GM21528 (cell line): ENCODE data around the gene BCL3.
"Not testable (repeated sequence)": the region's sequence is repeated elsewhere in the genome, so short reads cannot be mapped to it uniquely, and the experiment has no call there.

Experiments used
- ATAC-seq: cut with Tn5 transposase; IDR thresholded peaks from one replicate; pipeline ENCODE4 v1.9.1; 2021; ENCODE audit warnings: mild to moderate bottlenecking, moderate library complexity; ENCODE audit not compliant: unreplicated experiment, low FRiP score

The BCL3 gene, protein sequence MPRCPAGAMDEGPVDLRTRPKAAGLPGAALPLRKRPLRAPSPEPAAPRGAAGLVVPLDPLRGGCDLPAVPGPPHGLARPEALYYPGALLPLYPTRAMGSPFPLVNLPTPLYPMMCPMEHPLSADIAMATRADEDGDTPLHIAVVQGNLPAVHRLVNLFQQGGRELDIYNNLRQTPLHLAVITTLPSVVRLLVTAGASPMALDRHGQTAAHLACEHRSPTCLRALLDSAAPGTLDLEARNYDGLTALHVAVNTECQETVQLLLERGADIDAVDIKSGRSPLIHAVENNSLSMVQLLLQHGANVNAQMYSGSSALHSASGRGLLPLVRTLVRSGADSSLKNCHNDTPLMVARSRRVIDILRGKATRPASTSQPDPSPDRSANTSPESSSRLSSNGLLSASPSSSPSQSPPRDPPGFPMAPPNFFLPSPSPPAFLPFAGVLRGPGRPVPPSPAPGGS

DNA sequence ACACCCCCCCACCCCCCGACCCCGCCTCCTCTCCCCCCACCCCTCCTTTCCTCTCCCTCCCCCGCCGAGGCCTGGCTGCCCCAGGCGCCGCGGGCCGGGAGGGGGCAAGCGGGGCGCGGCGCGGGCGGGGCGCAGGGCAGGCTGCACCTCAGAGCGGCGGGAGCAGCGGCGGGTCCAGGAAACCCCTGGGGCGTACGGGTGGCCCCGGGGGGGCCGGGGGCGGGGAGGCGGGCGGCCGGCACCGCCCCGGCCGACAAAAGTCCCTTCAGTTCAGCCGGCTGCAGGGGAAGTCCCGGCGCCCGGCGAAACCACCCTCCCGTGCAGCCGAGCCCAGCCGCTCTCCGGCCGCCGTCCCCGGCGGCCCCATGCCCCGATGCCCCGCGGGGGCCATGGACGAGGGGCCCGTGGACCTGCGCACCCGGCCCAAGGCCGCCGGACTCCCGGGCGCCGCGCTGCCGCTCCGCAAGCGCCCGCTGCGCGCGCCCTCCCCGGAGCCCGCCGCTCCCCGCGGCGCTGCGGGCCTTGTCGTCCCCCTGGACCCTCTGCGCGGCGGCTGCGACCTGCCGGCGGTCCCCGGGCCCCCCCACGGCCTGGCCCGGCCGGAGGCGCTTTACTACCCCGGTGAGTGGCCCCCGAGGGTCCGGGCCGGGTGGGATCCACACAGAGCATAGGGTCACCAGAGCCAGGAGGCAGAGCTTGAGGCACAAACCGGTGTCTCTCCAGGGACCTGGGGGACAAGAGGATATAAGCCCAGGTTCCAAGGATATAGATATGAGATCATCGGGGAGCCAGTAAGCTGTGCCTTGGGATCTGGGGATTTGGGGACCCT is at the start of gene BCL3:
Gene BCL3, plus strand, starts transcription at position 283 of the 829 bp plus-strand sequence. Its CDS starts 83 bp downstream, at position 366.
- ATAC-seq = peak; percentile 20

DNA sequence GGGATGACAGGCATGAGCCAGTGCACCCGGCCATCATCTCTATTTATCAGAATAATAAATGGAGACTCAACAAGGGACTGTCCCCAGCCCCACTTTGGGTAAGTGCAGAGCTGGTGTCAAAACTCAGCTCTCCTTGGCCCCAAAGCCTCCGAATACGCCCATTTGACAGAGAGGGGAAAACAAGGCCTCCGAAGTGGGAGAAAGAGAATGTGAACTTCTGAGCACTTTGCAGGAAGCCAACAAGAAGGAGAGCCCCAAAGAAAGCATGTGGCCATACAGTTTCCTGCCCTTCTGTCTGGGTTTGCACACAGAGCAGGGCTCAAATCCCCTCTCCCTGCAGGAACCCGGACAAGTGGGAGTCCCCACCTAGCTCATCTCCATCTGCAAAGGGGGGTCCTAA is 48.0 kb upstream of the BCL3 start:
- ATAC-seq = no peak

DNA sequence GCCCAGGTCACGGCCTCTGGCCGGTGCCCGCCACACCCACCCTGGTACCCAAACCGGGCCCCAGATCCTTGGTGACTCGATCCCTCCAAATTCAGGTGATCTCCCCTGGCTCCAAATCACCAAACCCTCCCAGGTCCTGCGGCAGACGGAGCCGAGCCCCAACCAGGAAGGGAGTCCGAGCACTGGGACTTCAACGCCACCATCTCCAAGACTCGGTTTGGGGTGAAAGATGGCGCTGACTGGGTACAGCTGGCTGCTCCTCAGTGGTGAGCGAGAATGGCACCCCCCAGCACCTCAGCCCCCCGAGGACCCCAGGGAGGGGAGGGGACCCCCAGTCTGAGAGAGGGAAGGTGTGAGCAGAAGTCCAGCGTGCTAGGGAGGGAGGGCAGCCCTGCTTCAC is 47.3 kb upstream of the BCL3 start:
- no peak for ATAC-seq

DNA sequence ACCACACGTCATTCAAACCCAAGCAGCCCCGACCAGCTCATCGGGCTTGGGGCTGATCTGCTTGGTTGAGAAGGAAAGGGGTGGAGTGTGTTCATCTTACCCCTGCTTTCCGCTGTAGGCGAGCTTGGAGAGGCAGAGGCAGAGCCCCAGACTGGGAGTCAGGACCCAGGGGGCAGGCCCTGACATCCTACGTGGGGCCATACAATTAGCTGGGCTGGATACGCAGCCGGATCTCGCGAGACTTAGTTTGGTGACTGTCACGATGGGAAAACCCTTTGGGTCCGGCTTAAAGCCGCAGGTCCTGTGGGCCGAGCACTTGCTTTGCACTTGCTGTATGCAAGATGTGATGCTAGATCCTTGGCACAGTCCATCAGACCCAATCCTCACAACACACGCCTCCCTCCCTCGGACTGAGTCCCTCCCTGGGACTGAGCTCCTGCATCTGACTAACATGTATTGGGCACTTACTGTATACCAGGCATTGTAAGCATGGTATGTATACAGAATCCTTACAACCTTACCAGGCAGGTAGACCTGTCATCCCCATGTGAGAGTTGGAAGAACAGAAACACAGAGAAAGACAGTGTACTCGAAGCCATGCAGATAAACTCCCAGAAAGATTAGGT is 45.8 kb upstream of the BCL3 start:
- no peak for ATAC-seq

DNA sequence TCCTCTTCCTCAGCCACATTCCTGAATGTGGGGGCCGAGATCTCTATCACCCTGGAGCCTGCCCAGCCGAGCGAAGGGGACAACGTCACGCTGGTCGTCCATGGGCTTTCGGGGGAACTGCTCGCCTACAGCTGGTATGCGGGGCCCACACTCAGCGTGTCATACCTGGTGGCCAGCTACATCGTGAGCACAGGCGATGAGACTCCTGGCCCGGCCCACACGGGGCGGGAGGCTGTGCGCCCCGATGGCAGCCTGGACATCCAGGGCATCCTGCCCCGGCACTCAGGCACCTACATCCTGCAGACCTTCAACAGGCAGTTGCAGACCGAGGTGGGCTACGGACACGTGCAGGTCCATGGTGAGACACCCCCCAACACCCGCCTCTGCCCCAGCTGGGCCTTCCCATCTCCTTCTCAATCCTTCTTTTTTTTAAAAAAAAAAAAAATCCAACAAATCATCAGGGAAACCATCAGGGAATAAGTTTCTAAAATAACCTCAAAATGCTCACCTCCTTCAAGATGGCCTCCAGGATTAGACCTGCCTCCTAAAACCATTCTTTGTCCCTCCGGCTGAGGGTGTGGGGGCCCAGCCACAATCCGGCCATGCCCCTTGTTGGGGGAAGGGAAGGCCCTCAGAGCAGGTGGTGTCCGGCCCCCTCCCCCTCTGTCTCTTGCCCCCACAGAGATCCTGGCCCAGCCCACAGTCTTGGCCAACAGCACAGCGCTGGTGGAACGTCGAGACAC is 45.0 kb upstream of the BCL3 start:
- ATAC-seq = no peak

DNA sequence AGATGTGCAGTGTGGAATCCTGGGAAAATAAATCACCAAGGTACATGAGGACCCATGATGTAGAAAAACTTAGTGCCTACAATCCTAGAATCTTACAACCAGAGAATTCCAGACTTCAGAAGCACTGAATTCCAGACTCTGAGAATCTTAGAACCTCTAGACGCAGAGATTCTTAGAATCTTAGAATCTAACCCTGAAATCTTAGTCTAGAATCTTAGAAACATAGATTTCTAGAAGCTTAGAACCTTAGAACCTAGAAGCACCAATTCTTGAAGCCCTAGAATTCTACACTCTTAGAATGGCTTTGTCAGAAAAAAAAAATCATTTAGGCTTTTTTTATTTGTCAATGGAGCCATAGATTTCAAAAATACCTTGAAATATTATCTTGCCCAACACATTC is 43.5 kb upstream of the BCL3 start:
- ATAC-seq = no peak

DNA sequence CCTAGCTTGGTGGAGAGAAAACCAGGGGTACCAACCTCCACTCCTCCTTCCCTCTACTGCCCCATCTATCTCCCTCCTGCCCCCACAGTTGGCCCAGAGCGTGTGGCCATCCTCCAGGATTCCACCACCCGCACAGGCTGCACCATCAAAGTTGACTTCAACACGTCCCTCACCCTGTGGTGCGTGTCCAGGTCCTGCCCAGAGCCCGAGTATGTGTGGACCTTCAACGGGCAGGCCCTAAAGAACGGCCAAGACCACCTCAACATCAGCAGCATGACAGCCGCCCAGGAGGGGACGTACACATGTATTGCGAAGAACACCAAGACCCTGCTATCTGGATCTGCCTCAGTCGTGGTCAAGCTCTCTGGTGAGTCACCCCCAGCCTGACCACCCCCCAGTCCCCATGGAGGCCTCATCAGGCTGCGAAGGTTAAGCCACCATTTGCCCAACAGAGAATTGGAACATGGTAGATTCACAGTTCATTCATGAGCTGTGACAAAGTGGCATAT is 43.0 kb upstream of the BCL3 start:
- ATAC-seq = no peak

DNA sequence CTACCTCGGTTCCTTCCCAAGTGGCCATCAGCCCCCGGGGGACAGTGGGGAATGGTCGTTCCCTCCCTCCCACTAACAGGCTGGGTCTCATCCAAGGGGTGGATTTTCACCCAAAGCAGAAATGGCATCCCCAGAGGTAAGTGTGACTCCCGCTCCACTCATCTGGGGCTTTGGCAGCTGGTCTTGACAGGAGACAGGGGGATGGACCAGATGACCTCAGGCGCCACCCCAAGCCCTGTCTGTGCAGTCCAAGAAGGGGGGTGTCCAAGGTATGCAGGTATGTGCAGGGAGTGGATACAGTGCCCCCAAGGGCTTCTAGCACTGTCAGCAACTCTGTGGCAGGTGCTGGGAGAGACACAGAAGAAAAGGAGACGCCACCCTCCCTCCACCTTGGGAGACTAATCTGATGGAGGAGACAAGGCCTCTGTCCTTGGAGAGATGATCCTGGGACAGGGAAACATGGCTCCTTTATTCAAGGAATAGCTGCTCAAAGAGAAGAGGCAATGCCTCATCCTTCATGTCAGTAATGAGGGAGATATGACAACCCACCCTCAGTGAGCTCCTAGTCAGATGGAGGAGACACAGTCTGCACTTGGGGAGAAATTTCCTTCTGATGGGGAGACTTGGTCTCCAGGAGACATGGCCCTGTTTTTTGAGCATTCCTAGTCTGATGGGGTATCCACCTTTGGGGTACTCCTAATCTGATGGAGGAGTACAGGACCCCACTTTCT is 41.8 kb upstream of the BCL3 start:
- no peak for ATAC-seq

DNA sequence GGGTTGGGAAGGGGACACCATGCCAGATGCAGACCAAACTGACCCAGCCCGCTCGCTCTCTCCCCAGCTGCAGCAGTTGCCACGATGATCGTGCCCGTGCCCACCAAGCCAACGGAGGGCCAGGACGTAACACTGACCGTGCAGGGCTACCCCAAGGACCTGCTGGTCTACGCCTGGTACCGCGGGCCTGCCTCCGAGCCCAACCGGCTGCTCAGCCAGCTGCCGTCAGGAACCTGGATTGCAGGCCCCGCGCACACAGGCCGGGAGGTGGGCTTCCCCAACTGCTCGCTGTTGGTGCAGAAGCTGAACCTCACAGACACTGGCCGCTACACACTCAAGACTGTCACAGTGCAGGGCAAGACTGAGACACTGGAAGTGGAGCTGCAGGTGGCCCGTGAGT is 40.7 kb upstream of the BCL3 start:
- no peak for ATAC-seq

DNA sequence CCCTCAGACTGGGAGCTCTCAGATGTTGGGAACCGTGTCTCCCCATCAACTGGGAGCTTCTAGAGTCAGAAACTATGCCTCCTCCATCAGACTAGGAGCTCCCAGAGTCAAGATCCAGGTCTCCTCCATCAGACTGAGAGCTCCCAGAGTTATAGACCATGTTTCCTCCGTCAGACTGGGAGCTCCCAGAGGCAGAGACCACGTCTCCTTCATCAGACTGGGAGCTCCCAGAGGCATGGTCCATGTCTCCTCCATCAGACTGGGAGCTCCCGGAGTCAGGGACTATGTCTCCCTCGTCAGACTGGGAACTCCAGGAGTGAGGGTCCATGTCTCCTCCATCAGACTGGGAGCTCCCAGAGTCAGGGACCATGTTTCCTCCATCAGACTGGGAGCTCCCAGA is 39.6 kb upstream of the BCL3 start:
- no peak for ATAC-seq

DNA sequence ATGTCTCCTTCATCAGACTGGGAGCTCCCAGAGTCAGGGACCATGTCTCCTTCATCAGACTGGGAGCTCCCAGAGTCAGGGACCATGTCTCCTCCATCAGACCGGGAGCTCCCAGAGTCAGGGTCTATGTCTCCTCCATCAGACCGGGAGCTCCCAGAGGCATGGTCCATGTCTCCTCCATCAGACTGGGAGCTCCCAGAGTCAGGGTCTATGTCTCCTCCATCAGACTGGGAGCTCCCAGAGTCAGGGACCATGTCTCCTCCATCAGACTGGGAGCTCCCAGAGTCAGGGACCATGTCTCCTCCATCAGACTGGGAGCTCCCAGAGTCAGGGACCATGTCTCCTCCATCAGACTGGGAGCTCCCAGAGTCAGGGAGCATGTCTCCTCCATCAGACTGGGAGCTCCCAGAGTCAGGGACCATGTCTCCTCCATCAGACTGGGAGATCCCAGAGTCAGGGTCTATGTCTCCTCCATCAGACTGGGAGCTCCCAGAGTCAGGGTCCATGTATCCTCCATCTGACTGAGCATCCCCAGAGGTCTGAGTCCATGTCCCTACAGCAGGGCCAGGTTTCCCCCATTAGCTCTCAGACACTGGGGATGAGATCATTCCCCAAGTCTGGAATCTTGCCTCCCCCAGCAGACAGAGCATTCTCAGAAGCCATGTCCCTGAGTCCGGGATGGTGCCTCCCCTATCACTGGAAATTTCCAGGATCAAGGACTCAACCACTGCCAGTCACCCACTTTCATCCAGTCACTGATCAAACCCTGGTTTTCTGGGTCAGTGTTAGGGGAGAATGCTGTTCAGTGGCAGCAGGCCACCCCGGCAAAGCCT is 38.9 kb upstream of the BCL3 start:
- ATAC-seq = not testable (repeated sequence)

DNA sequence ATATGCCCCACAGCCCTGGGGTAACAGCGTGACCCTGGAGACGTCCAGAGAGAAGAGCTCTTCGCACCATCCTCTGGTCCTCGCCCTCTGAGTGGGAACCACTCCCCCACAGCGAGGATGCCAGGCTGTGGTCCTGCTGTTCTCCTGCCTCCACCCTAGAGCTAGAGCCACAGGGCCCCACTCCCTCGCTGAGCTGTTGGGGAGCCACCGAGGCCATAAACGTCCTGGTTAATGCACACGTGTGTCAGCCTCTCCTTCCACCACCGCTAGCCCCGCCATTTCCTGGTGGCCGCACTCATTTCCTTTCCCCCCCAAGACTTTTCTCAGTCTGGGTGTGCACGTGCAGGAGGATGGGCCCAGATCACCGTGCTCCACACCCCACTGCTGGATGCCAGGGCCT is 38.0 kb upstream of the BCL3 start:
- no peak for ATAC-seq

DNA sequence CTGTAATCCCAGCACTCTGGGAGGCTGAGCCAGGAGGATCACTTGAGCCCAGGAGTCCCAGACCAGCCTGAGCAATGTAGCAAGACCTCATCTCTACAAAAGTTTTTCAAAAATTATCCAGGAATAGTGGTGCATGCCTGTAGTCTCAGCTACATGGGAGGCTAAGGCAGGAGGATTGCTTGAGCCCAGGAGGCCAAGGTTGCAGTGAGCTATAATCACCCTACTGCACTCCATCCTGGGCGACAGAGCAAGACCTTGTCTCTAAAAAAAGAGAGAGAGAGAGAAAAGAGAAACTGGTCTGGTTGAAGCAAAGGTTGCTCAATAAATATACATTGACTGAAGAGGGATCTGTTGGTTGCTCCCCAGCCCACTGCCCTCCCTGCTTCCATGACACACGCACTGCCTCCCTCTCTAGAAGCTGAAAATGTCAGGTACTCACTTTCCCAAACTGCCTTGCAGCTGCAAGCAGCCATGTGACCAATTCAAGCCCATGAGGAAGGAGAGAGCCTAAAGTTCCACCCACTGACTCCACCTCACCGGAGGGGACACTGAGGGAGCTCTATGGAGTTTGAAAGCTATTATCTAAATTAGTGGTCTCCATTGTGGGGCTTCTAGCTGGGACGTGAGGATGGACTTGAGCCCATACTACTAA is 35.5 kb upstream of the BCL3 start:
- ATAC-seq = no peak

DNA sequence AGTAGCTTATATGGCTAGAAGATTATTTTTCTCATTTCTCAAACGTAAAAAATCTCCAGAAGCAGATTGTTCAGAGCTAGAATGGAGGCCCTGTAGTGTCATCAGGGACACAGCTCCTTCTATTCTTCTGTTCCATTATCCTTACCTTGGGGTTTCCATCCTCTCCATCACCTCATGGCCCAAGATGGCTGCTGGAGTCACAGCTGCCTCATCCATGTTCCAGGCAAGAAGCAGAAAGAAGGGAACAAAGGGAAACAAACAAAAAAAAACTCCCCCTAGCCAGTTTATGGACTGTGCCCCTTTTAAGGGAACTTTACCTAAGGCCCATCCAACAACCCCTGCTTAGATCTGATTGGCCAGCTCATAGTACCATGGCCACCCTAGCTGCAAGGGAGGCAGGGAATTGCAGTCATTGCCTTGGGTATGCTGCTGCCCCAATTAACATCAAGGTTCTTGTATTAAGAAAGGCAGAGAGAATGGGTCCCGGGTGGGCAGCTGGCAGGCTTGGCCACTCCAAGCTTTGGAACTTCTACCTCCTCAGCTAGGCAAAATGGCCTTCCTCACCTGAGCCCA is 33.8 kb upstream of the BCL3 start:
- ATAC-seq = no peak

DNA sequence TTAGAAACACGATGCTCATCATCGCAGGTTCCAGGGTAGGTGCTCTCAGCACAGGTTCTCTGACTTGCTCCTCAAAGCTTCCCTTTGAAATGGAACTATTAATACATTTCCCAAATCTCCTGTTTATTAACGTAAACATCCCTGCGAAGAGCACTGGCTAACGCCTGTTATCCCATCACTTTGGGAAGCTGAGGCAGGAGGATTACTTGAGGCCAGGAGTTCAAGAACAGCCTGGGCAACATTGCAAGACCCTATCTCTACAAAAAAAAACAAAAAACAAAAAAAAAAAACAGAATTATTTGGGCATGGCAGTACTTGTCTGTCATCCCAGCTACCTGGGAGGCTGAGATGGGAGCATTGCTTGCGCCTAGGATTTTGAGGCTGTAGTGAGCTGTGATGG is 30.9 kb upstream of the BCL3 start:
- ATAC-seq = no peak

DNA sequence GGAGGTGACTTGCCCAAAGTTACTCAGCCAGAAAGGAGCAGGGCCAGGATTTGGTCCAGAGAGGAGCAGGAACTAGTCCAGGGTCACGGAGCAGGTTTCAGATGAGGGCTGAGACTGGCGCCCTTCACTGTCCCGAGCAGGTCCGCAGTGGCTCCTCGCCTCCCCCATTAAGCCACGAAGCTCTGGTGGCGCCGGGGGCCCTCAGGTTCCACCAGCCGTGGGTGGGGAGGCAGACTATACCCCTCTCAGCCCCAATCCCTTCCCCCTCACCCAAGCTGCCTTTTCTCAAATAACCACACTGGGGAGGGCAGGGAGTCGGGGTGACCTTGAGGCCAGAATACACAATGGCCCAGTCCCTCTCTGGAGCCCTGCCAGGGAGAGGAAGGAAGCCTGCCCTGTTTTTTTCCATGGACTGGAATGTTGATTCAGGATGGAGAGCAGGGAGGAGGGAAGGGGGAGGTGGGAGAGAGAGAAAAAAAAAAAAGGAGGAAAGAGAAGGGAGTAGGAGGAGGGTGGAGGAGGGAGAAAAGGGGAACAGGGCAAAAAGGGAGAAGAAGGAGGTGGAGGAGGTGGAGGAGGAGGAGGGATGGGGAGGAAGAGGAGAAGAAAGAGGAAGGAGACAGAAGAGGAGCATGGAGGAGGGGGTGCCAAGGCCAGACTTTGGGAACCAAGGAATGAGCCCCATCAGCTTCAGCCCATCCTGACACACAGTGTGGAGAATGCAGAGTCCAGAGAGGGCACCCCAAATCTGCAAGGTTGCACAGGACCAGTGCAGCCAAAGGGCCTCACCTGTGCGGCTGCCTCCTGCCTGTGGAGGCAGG is 29.9 kb upstream of the BCL3 start:
- no peak for ATAC-seq

DNA sequence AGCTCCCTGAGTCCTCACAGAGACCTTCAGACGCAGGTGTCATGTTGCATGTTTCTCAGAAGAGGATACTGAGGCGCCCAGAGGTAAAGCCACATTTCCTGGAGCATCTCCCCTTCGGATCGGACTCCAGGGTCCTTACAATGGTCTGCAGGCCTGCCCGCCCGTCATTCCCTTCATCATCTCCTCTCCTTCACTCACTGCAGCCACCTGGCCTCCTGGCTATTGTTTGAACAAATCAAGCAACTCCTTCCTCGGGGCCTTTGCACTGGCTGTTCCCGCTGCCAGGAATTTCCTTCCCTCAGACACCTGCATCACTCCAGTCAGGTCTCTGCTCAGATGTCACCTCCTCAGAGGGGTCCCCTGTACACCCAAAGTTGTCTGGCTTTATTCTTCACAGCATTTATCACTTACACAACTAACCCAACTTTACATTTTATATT is 29.2 kb upstream of the BCL3 start:
- ATAC-seq = no peak
